Mucosa of descending colon (tissue), 3 donors: Measurements from ENCODE around the gene GNA14. TPM values are rescaled to one million over a fixed set of nuclear protein-coding genes. Genes with fewer than 3 reads are reported as not detected.
"Not testable (repeated sequence)": the region's sequence is repeated elsewhere in the genome, so short reads cannot be mapped to it uniquely, and the experiment has no call there.

Experiments
- ATAC-seq: fragments of 200-7000 bp; cut with Tn5 transposase; one replicate; pipeline ENCODE4 v1.9.1; 2020; ENCODE audit warnings: mild to moderate bottlenecking, moderate library complexity
- DNase-seq, 3 donors: peaks; one replicate each; pipeline ENCODE4 v3.0.0-alpha.2; 2020
- H3K36me3 ChIP-seq: fragments of 200-600 bp; one replicate; pipeline ENCODE4 v1.8.0; 2021; ENCODE audit warnings: low read depth, mild to moderate bottlenecking
- H3K4me1 ChIP-seq: fragments of 200-600 bp; one replicate; pipeline ENCODE4 v1.8.0; 2021; ENCODE audit warnings: low read depth, mild to moderate bottlenecking
- H3K4me3 ChIP-seq: fragments of 200-600 bp; one replicate; pipeline ENCODE4 v1.8.0; 2021; ENCODE audit warnings: mild to moderate bottlenecking
- H3K9me3 ChIP-seq: fragments of 200-600 bp; one replicate; pipeline ENCODE4 v1.8.0; 2021; ENCODE audit warnings: mild to moderate bottlenecking
- intact Hi-C, 2 donors: fragments of 100-400 bp; cut with DNase I in 1 of 2; cut with micrococcal nuclease in 1 of 2; formaldehyde crosslinking; loops; one replicate each; pipeline versions ENCODE4 v1.11.0 to v1.11.1; 2022; cut with DNase I, micrococcal nuclease
- total RNA-seq, 3 donors: library from RNA; stranded (reverse); fragmentation: NEBNext Ultra II Directional in 2 of 3; extraction: Animal tissue kit (Norgen Biotek cat#: 25700) in 2 of 3; gene quantifications; one replicate each; pipeline versions ENCODE4 v1.2.1 to v1.2.4, GENCODE V29; 2021 to 2023
- TF ChIP-seq, protein P1 (sequence below): fragments of 200-600 bp; IDR thresholded peaks from one replicate; pipeline ENCODE4 v1.8.0; 2022; ENCODE audit warnings: antibody characterized with exemption, mild to moderate bottlenecking
- donor health status: DM: no; HTN: no; CAD: no; lungs with moderate emphysema.
- donor health status: DM: no; HTN: no; CAD: no.
- donor health status: DM: no; HTN: yes; CAD: no.

Gene GNA14
- total RNA-seq, 3 donors from 2014 or later: 7.0 to 14.6 (median 7.4) TPM

DNA sequence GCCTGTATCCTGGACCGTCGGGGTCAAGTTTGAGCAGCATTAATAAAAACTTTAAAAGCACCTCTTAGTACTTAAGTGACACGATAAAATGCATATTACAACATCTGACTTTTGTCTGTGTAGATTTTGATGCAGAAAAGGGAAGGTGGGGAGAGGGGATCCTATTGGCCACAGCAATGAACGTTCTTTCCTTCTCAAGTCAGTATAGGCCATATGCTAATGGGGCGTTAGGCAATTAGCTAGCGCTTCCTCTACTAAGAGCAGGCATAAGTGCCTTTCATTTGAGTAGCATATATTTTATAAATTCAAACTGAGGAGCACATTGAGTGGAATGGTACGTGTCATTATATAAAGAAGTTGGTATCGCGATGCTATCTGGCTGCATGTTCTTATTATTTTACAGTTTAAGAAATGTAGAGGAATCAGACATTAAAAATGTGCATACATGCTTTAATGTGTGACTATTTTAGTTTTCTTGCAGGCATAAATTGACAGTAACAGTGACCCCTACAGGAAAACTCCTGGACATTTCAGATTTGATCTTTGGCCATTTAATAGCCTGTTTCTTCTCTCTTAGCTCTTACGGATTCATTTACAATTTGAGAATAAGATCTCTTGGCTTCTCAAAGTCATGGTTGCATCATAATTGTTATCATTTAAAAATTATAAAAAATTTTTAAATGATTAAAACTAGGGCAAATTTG, 1.1 kb upstream of the GNA14 start:
- Histone ChIP-seq H3K9me3 (no peaks in the 10 kb centered on the region), H3K36me3 (no peaks in the 10 kb centered on the region), H3K4me3 (no peak overlapping the region), H3K4me1 (no peaks in the 10 kb centered on the region)
- TF ChIP-seq, protein P1, sequence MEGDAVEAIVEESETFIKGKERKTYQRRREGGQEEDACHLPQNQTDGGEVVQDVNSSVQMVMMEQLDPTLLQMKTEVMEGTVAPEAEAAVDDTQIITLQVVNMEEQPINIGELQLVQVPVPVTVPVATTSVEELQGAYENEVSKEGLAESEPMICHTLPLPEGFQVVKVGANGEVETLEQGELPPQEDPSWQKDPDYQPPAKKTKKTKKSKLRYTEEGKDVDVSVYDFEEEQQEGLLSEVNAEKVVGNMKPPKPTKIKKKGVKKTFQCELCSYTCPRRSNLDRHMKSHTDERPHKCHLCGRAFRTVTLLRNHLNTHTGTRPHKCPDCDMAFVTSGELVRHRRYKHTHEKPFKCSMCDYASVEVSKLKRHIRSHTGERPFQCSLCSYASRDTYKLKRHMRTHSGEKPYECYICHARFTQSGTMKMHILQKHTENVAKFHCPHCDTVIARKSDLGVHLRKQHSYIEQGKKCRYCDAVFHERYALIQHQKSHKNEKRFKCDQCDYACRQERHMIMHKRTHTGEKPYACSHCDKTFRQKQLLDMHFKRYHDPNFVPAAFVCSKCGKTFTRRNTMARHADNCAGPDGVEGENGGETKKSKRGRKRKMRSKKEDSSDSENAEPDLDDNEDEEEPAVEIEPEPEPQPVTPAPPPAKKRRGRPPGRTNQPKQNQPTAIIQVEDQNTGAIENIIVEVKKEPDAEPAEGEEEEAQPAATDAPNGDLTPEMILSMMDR: no peak
- intact Hi-C loops: loop anchor here in 1 of 2 donors (10.0 kb wide), 1 partner anchor 194 kb away; no protein-coding TSS in a partner anchor
- ATAC-seq (peak; percentile 51), DNase-seq (no peak)

DNA sequence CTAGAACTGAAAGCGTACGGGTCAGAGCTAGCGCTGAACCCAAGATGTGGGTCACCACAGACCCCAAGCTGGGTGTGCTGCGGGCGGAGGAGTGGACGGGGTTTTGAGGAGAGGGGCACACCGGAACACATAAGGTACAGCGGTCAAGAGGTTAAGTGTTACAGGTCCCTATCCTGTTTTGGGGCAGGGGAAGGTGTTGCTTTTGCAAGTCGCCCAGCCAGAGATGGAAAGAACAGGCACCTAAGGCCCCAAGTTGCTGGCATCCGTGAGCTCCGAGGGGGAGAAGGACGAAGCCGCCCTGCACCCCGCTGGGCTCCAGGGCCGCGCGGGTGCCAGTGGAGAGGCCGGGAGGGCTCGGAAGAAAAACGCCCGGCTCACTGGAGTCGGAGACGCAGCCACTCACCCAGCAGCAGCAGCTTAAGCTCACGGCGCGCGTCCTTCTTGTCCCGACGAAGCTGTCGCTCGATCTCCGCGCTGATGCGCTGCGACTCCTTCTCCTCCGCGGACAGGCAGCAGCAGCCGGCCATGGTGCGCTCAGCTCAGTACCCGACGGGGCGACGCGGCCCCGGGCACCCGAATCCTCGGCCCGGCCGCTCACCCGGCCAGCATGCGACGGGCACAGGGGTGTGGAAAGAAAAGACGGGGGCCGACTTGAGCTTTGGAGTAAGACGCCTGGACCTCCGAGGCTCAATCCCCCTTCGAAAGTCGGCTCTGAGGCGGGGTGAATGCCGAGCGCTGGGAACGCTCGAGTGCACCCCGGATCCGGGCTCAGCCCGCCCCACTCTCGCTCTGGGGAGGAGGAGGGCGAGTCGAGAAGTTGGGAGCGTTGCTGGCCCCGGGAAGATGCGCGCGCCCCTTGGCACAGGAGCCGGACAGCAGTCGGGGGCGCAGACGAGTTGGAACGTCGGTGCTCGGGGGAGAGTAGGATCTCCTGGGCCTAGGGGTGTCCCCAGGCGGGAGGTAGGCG, 572 bp downstream of the GNA14 start:
- H3K4me3 ChIP-seq: peak overlapping the region; percentile 22
- no peaks in the 10 kb centered on the region for H3K9me3 ChIP-seq
- no peaks in the 10 kb centered on the region for H3K36me3 ChIP-seq
- DNase-seq: peak; percentile 41 to 65 (median 62)
- intact Hi-C loops: loop anchor here in 1 of 2 donors (10.0 kb wide), 1 partner anchor 193 kb away; no protein-coding TSS in a partner anchor
- TF ChIP-seq, protein P1: no peak
- no peaks in the 10 kb centered on the region for H3K4me1 ChIP-seq
- ATAC-seq: peak; percentile 48

DNA sequence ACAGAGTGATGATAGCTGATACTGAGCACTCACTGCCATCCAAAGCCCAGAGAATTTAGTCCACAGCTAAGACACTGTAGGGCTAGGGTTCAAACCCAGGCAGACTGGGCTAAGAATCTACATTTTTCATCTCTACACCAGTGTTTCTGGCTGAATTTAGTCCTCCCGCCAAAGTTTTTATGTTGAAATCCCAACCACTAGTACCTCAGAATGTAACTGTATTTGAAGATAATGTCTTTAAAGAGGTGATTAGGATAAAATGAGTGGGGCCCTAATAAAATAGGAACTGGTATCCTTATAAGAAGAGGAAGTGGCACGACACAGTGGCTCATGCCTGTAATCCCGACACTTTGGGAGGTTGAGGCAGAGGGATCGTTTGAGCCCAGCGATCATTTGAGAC, 4.3 kb downstream of the GNA14 start:
- Histone ChIP-seq H3K4me1 (no peaks in the 10 kb centered on the region), H3K4me3 (no peak overlapping the region), H3K36me3 (no peaks in the 10 kb centered on the region), H3K9me3 (no peaks in the 10 kb centered on the region)
- DNase-seq (no peak), ATAC-seq (no peak)
- TF ChIP-seq, protein P1: no peak
- intact Hi-C loops: loop anchor here in 1 of 2 donors (10.0 kb wide), 1 partner anchor 189 kb away; no protein-coding TSS in a partner anchor

DNA sequence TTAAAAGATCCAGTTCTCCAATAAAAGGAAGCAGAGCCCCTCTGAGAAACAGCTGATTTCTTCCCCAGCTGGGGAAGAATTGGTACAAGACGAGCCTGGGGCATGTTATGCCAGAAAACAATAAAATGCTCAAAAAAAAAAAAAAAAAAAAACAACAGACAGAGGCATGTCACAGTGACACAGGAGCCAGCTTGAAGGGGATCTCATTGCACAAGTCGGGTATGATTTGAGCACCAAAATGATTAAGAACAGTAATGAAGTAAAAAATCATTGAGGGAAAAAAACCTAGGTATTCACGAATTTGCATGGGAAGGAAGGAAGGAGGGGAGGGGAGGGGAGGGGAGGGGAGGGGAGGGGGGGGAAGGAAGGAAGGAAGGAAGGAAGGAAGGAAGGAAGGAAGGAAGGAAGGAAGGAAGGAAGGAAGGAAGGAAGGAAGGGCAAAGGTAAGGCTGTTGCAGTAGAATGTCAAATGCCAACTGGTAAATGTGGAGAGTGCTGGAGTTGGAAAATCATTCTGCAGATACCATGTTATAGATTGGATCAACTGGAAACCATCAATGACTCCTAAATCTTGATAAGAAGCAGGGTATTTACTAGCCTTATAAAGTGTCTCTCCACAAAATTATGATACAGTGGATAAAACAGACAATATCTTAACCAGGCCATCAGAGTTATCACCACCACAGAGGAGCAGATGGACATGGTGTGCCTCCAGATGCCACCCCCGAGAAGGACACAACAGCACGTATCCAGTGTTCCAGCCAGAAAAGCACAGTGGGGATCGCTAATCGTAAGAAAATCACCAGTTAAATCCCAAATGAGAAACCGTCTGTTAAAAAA, 7.2 kb downstream of the GNA14 start:
- H3K4me1 ChIP-seq: no peaks in the 10 kb centered on the region
- TF ChIP-seq, protein P1: no peak
- no peaks in the 10 kb centered on the region for H3K9me3 ChIP-seq
- no peak for ATAC-seq
- no peak for DNase-seq
- intact Hi-C loops: loop anchor here in 1 of 2 donors (10.0 kb wide), 1 partner anchor 186 kb away; no protein-coding TSS in a partner anchor
- H3K4me3 ChIP-seq: no peak overlapping the region
- H3K36me3 ChIP-seq: no peaks in the 10 kb centered on the region

DNA sequence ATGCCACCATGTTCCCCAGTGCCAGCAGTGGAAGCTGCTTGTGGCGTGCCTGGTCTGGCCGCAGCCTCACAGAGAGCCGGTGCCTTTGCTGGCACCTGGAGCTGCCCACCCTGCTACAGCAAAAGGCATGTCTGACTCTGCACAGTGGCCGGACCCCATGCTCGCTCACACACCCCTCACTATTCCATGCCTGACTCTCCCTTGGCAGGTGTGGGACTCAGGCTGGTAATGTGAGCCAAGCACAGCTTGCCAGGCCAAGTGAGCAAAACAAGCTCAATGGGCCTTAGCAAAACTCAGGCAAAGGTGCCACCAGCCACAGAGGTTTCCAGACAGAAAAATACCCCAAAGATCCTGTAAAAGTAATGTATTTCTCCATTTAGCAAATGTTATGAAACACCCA, 15.5 kb downstream of the GNA14 start:
- Histone ChIP-seq H3K36me3 (no peaks in the 10 kb centered on the region), H3K9me3 (no peaks in the 10 kb centered on the region), H3K4me3 (no peak overlapping the region), H3K4me1 (no peaks in the 10 kb centered on the region)
- TF ChIP-seq, protein P1: no peak
- ATAC-seq (no peak), DNase-seq (no peak)
- intact Hi-C loops: no loop called here

DNA sequence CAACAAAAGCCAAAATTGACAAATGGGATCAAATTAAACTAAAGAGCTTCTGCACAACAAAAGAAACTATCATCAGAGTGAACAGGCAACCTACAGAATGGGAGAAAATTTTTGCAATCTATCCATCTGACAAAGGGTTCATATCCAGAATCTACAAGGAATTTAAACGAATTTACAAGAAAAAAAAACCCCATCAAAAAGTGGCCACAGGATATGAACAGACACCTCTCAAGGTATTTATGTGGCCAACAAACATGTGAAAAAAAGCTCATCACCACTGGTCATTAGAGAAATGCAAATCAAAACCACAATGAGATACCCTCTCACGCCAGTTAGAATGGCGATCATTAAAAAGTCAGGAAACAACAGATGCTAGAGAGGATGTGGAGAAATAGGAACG, 19.3 kb downstream of the GNA14 start:
- ATAC-seq, H3K36me3 ChIP-seq, H3K9me3 ChIP-seq, H3K4me1 ChIP-seq, DNase-seq, H3K4me3 ChIP-seq, intact Hi-C loops: not testable (repeated sequence)
